Activated T-helper 17 cell treated with anti-CD3 and anti-CD28 coated beads, Interleukin-2, amount 50 U/mL, for 72 hours (primary cell): ENCODE measurements around the gene MSH3. TPM values are rescaled to one million over a fixed set of nuclear protein-coding genes. Genes with fewer than 3 reads are reported as not detected.
"Not testable (repeated sequence)": the region's sequence is repeated elsewhere in the genome, so short reads cannot be mapped to it uniquely, and the experiment has no call there.

ENCODE experiments used
- ATAC-seq: fragments of 150-1000 bp; cut with Tn5 transposase; replicated peaks from 2 replicates; pipeline ENCODE4 v1.10.0; 2021; ENCODE audit warnings: mild to moderate bottlenecking, moderate library complexity
- H3K27ac Mint-ChIP-seq: one replicate; pipeline ENCODE4 v1.8.0; 2022; ENCODE audit warnings: mixed read lengths
- H3K27me3 Mint-ChIP-seq: one replicate; pipeline ENCODE4 v1.8.0; 2022; ENCODE audit warnings: mixed read lengths
- H3K36me3 Mint-ChIP-seq: one replicate; pipeline ENCODE4 v1.8.0; 2022; ENCODE audit warnings: low read depth, mild to moderate bottlenecking, mixed read lengths
- H3K4me1 Mint-ChIP-seq: one replicate; pipeline ENCODE4 v1.8.0; 2022; ENCODE audit warnings: mixed read lengths
- H3K4me3 Mint-ChIP-seq: one replicate; pipeline ENCODE4 v1.8.0; 2022; ENCODE audit warnings: mild to moderate bottlenecking, mixed read lengths
- H3K9me3 Mint-ChIP-seq: one replicate; pipeline ENCODE4 v1.8.0; 2022; ENCODE audit warnings: mixed read lengths
- total RNA-seq, 2 donors: library from RNA; stranded (reverse); gene quantifications; one replicate each; pipeline ENCODE4 v1.2.3, GENCODE V29; 2022

MSH3 gene
- total RNA-seq, 2 donors from 2014 or later: 23.6 to 24.9 TPM

DNA sequence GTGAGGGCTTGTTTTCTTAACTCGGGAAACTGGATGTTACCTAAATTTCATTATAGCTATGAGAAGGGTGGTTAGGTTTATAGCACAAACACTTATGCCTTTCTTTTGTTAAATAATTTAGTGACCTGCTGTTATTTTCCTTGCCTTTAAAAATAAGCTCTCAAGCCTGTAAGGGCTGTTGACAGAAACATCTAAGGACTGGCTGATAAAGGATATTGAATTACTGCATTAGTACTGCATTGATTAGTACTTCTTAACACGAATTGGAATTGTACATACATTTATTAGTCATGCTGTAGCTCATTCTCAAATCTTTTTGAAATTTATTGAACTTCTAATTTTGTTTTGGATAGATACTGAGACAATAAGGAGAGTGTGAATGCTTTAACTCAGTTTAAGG lies 85.4 kb downstream of the MSH3 start:
- Mint-ChIP-seq H3K4me1 (peaks cover 10% of the 10 kb centered on the region), H3K27ac (no peak overlapping the region), H3K9me3 (no peaks in the 10 kb centered on the region), H3K36me3 (peaks cover 36% of the 10 kb centered on the region), H3K27me3 (no peaks in the 10 kb centered on the region), H3K4me3 (no peak overlapping the region)
- no peak for ATAC-seq

DNA sequence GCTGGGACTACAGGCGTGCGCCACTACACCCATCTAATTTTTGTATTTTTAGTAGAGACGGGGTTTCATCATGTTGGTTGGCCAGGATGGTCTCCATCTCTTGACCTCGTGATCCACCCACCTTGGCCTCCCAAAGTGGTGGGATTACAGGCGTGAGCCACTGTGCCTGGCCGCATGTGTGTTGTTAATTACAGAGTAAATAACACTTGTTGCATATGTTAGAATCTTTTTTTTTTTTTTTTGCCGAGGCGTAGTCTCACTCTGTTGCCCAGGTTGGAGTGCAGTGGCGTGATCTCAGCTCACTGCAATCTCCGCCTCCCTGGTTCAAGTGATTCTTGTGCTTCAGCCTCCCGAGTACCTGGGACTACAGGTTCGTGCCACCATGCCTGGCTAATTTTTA lies 86.0 kb downstream of the MSH3 start:
- not testable (repeated sequence) for H3K27me3 Mint-ChIP-seq, ATAC-seq, H3K9me3 Mint-ChIP-seq, H3K4me3 Mint-ChIP-seq
- H3K36me3 Mint-ChIP-seq: peaks cover 39% of the 10 kb centered on the region
- peak overlapping the region; percentile 67 for H3K27ac Mint-ChIP-seq
- peaks cover 10% of the 10 kb centered on the region for H3K4me1 Mint-ChIP-seq

DNA sequence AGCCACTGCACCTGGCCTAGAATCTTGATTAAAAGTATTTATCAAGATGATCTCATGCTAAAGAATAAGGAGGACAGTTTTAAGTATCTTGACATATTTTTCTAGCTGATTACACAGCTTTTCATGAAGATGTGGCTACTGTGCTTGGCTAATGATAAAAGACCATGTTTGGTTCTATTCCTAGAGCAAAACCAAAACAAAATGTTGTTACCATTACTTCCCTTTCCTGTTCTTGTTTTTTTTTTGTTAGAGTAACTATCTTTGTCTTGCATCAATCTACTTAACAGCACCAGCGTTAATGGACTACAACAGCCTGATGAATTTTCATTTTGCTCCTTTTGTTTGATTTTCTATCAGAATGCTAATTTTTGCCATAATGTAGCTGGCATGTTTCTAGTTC lies 86.5 kb downstream of the MSH3 start:
- Mint-ChIP-seq H3K9me3 (no peaks in the 10 kb centered on the region), H3K36me3 (peaks cover 41% of the 10 kb centered on the region), H3K27me3 (no peaks in the 10 kb centered on the region)

DNA sequence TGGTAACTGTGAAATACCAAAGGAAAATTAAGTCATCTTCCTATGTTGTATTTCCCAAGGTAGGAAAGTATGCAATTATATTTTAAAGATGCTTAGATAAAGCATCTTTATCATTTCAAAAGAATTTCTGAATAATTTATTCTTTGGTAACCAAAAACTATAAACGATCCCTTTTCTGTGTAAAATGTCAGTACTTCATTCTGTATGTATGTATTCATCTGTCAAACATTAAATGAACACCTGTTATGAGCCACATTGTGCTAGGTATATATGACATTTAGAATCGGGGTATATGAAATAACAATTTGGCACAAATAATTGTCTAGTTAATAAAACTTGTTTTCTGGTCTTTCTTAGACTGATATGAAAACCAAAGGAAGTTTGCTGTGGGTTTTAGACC lies 89.7 kb downstream of the MSH3 start:
- Mint-ChIP-seq H3K36me3 (peaks cover 63% of the 10 kb centered on the region), H3K27ac (no peak overlapping the region), H3K4me1 (peaks cover 5% of the 10 kb centered on the region), H3K9me3 (no peaks in the 10 kb centered on the region), H3K4me3 (no peak overlapping the region), H3K27me3 (no peaks in the 10 kb centered on the region)
- ATAC-seq: no peak

More for the DNA sequence above, 86.5 kb downstream of the MSH3 start:
- ATAC-seq: no peak
- H3K4me1 Mint-ChIP-seq: peaks cover 10% of the 10 kb centered on the region
- H3K27ac Mint-ChIP-seq: peak overlapping the region; percentile 67
- H3K4me3 Mint-ChIP-seq: no peak overlapping the region

DNA sequence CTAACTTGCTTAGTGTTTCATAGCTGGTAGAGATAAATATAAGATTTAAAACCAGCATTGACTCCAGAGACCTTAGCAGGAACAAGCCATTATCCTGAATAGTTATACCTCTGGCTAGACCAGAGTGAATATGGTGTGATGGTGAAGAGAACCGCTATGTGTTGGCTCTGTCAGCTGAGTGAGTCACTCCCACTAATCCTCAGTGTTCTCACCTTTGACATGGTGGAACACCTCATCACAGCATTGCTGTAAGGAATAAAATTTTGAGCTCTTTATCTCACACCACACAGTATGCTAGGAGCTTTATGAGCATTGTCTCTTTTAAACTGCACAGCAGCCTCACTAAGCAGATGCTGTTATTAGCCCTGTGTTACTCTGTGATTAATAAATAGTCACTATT lies 91.0 kb downstream of the MSH3 start:
- no peaks in the 10 kb centered on the region for H3K9me3 Mint-ChIP-seq
- H3K27ac Mint-ChIP-seq: no peak overlapping the region
- peaks cover 5% of the 10 kb centered on the region for H3K4me1 Mint-ChIP-seq
- H3K4me3 Mint-ChIP-seq: no peak overlapping the region
- ATAC-seq: peak; percentile 52
- H3K27me3 Mint-ChIP-seq: no peaks in the 10 kb centered on the region
- peaks cover 72% of the 10 kb centered on the region for H3K36me3 Mint-ChIP-seq

DNA sequence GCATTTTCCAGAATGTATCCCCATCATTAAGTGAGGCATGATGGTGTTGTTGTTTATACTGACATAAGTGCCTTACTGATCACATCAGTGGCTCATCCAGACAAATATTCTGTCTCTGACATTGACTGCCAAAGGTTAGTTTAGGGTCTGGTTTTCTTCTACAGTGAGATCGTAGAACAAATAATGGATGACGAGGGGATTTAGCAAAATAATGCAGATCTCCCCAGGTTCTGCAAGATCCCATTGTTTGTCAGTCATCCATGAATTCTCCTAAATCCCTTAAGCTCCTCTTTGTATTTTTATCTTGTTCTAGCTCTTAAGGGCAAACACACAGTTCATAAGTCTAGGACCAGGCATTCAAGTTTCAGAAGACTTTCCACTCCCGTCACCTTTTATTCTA lies 93.5 kb downstream of the MSH3 start:
- H3K27ac Mint-ChIP-seq: no peak overlapping the region

DNA sequence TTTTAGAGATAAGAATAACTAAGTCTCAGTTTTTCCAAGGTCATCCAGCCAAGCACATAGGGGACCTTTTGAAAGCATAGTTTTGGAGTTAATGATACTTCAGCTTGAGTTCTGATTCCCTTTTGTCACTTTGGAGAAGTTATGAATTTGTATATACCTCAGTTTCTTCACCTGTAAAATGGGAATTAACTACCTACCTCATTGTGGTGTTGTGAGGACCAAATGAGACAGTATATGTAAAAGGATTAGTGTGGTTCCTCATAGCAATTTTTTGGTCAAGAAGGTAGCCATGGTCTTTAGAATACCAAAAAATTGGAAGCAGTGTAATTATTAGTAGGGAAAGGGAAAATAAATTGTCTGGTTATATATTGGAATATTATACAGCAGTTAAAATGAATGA lies 98.0 kb downstream of the MSH3 start:
- ATAC-seq: no peak
- Mint-ChIP-seq H3K4me3 (no peak overlapping the region), H3K27ac (no peak overlapping the region), H3K36me3 (peaks cover 30% of the 10 kb centered on the region), H3K9me3 (no peaks in the 10 kb centered on the region), H3K4me1 (peaks cover 29% of the 10 kb centered on the region), H3K27me3 (no peaks in the 10 kb centered on the region)

More for the DNA sequence above, 93.5 kb downstream of the MSH3 start:
- peaks cover 55% of the 10 kb centered on the region for H3K36me3 Mint-ChIP-seq
- H3K4me1 Mint-ChIP-seq: no peaks in the 10 kb centered on the region
- H3K4me3 Mint-ChIP-seq: no peak overlapping the region
- H3K9me3 Mint-ChIP-seq: no peaks in the 10 kb centered on the region
- no peaks in the 10 kb centered on the region for H3K27me3 Mint-ChIP-seq
- no peak for ATAC-seq

DNA sequence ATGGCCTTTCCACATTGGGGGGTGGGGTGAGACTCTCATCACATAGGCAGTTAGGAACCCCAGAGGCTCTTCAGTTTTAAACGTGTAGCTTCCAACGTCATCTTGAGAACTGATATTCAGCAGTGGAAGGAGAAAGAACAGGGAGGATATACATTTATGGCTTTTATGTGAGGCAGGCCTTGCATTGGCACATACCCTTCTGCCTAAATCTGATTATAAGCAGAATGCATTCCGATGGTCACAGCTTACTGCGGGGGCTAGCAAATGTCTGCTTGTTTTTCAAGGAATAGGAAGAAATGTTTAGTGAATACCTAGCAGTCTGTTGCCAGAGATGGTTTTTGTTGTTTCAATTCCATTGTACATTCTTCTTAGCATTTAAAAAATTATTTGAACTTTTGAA lies 99.3 kb downstream of the MSH3 start:
- H3K9me3 Mint-ChIP-seq: no peaks in the 10 kb centered on the region
- no peak for ATAC-seq
- H3K36me3 Mint-ChIP-seq: peaks cover 24% of the 10 kb centered on the region
- no peaks in the 10 kb centered on the region for H3K27me3 Mint-ChIP-seq
- no peak overlapping the region for H3K27ac Mint-ChIP-seq
- no peak overlapping the region for H3K4me3 Mint-ChIP-seq
- peaks cover 38% of the 10 kb centered on the region for H3K4me1 Mint-ChIP-seq

DNA sequence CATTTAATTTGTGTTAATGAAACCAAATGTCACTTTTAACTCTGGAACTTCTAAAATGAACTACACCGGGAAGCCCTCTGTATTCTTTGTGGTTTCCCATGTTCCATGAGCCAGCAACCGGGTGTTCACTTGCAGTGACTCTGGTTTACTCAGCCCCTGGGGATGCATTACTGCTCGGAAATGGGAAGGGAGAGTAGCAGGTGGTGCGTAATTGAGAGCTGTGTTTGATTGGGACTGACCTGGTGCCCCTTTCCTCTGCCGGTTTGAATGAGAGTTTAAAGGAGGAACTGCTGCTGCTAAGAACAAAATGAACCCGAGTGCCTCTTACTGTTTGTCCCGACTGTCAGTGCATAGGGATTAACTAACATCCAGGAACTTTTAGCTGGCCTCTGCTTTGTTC lies 100.4 kb downstream of the MSH3 start:
- Mint-ChIP-seq H3K4me1 (peaks cover 49% of the 10 kb centered on the region), H3K36me3 (peaks cover 21% of the 10 kb centered on the region), H3K4me3 (peak overlapping the region; percentile 75), H3K9me3 (peaks cover 4% of the 10 kb centered on the region), H3K27me3 (no peaks in the 10 kb centered on the region), H3K27ac (peak overlapping the region; percentile 99)
- ATAC-seq: peak; percentile 70

DNA sequence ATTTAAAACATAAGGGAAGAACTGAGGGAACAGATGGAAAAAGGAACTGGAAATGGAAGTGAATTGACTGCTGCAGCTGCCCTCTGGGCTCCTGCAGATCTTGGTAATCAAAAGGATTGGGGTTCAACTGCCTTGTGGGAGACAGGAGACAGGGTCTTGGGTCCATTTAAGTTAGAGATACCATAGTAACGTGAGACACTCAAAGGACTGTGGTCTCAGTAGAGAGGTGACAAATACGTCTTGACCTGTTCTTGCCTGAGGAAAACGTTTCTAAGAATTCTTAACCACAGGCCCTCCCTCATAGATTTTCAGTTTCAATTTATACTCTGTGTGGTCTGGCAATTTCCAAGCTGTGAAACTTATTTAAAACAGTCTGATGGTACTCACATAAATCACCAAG lies 101.2 kb downstream of the MSH3 start:
- Mint-ChIP-seq H3K36me3 (peaks cover 24% of the 10 kb centered on the region), H3K27me3 (no peaks in the 10 kb centered on the region), H3K4me1 (peaks cover 56% of the 10 kb centered on the region), H3K9me3 (peaks cover 4% of the 10 kb centered on the region), H3K4me3 (peak overlapping the region; percentile 75), H3K27ac (peak overlapping the region; percentile 99)
- ATAC-seq: peak; percentile 70

DNA sequence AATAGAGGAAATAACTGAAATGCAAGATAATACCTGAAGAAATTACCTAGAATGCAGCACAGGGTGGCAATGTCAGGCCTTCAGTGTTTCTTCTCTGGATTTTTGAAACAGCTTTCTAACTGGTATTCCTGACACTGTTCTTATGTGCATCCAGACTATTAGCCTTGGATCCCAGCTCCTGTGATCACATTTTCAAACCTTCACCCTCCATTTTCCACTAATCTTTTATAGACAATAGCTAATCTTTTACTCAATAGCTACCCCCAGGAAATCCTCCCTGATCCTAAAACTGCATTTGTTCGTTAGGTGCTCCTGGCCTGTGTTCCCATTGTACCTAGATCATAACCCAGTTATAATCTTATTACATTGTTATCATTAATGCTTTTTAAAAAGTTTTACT lies 101.8 kb downstream of the MSH3 start:
- ATAC-seq: no peak
- Mint-ChIP-seq H3K4me3 (peak overlapping the region; percentile 75), H3K27me3 (no peaks in the 10 kb centered on the region), H3K36me3 (peaks cover 31% of the 10 kb centered on the region), H3K9me3 (peaks cover 4% of the 10 kb centered on the region), H3K4me1 (peaks cover 63% of the 10 kb centered on the region), H3K27ac (peak overlapping the region; percentile 99)

DNA sequence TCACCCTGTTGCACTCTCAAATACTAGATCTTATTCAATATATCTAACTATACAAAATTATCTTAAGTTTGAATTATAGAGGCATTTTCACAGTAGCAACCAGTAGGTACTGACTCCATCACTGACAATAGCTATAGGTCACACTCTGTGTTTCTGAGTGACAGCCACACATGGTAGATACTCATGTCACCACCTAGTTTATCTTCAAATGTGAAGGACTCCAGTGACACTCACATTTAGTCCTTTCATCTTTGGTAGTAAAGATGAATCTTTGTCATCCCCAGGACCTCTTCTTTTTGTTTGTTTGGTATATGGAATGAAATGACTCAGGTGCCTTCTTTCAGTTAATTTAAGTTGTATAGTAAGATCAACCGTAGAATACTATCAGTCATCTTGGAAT lies 102.8 kb downstream of the MSH3 start:
- peaks cover 34% of the 10 kb centered on the region for H3K36me3 Mint-ChIP-seq

DNA sequence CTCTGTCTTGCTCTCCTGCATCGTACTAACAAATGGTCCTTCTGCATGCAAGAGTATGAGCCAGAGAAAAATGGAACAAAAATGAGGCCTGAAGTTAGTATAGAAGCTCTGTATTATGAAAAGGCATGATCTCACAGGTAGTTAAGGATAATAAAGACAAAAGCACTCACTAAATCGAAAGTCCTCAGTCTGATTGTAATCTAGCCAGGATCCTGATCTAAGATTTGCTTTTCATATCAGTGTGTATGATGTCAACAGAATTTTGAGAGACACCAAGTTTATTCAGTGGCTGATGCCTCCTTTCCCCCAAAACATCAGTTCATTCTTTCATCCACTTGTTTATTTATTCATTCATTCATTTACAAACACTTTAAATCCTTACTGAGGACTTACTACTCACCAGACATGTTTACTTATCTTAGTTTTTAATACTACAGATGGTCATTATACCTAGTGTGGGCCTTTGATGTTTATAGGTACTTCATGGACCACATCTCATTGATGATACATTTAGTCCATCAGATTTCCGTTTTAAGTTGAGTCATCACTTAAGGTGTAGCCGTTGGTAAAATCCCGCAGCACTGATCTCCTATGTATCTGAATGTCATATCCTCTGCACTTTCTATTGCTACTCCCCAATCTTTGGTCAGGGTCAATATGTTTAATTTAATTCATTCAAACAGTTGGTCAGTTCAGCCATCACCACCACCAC lies 105.6 kb downstream of the MSH3 start:
- peaks cover 4% of the 10 kb centered on the region for H3K9me3 Mint-ChIP-seq
- peaks cover 56% of the 10 kb centered on the region for H3K4me1 Mint-ChIP-seq
- ATAC-seq: peak; percentile 63
- H3K4me3 Mint-ChIP-seq: peak overlapping the region; percentile 64
- H3K27ac Mint-ChIP-seq: peak overlapping the region; percentile 90
- peaks cover 30% of the 10 kb centered on the region for H3K36me3 Mint-ChIP-seq
- H3K27me3 Mint-ChIP-seq: no peaks in the 10 kb centered on the region

More for the DNA sequence above, 102.8 kb downstream of the MSH3 start:
- Mint-ChIP-seq H3K27ac (peak overlapping the region; percentile 99), H3K4me3 (peak overlapping the region; percentile 75), H3K4me1 (peaks cover 64% of the 10 kb centered on the region), H3K9me3 (peaks cover 4% of the 10 kb centered on the region), H3K27me3 (no peaks in the 10 kb centered on the region)
- ATAC-seq: peak; percentile 63

DNA sequence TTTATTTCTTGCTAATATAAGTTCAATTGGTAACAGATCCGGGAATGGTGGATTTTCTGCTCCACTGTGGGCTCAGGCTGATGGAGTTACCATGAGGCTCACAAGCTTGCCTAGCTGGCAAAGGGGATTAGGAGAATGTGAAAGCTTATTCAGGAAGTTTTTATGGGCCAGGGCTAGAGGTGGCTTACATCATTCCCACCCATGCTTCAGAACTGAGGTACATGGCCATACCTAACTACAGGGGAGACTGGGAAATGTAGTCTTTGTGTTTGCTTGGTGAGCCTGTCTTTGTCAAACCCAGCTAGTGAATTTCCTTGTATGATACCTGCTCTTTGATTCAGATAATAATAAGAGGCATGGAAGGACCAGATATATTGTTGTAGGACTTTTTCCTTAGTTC lies 106.2 kb downstream of the MSH3 start:
- H3K9me3 Mint-ChIP-seq: peaks cover 4% of the 10 kb centered on the region
- no peaks in the 10 kb centered on the region for H3K27me3 Mint-ChIP-seq
- H3K27ac Mint-ChIP-seq: peak overlapping the region; percentile 90
- H3K4me3 Mint-ChIP-seq: peak overlapping the region; percentile 64
- H3K4me1 Mint-ChIP-seq: peaks cover 49% of the 10 kb centered on the region
- H3K36me3 Mint-ChIP-seq: peaks cover 24% of the 10 kb centered on the region
- ATAC-seq: no peak

DNA sequence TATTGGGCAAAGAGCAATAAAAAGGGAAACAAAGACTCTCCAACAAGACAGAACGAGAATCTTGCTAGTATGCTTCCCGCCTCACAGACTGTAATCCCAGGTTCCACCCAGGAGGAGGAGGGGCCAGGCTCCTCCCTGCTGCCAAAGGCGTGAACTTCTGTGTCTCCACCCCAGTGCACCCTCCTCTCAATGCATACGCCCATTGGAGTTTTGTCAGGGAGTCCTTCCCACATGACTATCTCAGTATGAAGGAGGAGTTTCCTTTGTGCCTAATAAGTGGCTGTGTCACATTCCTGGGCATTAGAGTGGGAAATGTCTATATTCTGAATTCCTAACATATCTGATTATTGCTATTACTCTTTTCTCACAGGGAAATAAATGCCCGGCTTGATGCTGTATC lies 106.7 kb downstream of the MSH3 start:
- H3K4me3 Mint-ChIP-seq: peak overlapping the region; percentile 64
- no peaks in the 10 kb centered on the region for H3K27me3 Mint-ChIP-seq
- ATAC-seq: no peak
- H3K9me3 Mint-ChIP-seq: peaks cover 4% of the 10 kb centered on the region
- H3K4me1 Mint-ChIP-seq: peaks cover 44% of the 10 kb centered on the region
- peaks cover 20% of the 10 kb centered on the region for H3K36me3 Mint-ChIP-seq
- H3K27ac Mint-ChIP-seq: peak overlapping the region; percentile 90
